ENCODE data around the gene UBE2G1. TPM values are rescaled to one million over a fixed set of nuclear protein-coding genes. Genes with fewer than 3 reads are reported as not detected.
A peak's percentile ranks its signal among the peaks of the same experiment; 100 is the strongest.

UBE2G1 gene
- total RNA-seq, 1 experiment from 2014 or later = 80.6 TPM

GRCh38 chr17:4248504-4249277, 117.8 kb downstream of the UBE2G1 start:
- H3K36me3 ChIP-seq (ENCODE audit: control insufficient read depth in 1 of 2, insufficient read depth in 2 of 2, low read length in 2 of 2) = no peaks in the 10 kb centered on the region
- intact Hi-C loops (cut with micrococcal nuclease) = loop anchor here (1.0 kb wide), 1 partner anchor 33 kb away; no protein-coding TSS in a partner anchor
- ATAC-seq = peak; percentile 8; the same call in 1 of the 2 replicates
- peaks cover 20 to 27% of the 10 kb centered on the region in 2 experiments for H3K4me1 ChIP-seq (ENCODE audit: control insufficient read depth in 1 of 2, insufficient read depth in 2 of 2, low read length in 2 of 2)
- H4K20me1 ChIP-seq (ENCODE audit: insufficient read depth) = peaks cover 13% of the 10 kb centered on the region; the same call in 1 of the 2 replicates
- H2AFZ ChIP-seq (ENCODE audit: low read depth, low read length, poor library complexity, severe bottlenecking) = no peak overlapping the region
- no peaks in the 10 kb centered on the region for H3K27me3 ChIP-seq (ENCODE audit: insufficient read depth, low read length)
- H3K9me3 ChIP-seq (ENCODE audit: control insufficient read depth in 1 of 2, insufficient read depth in 1 of 2, low read depth in 1 of 2, low read length in 2 of 2) = no peaks in the 10 kb centered on the region
- no peaks in the 10 kb centered on the region for H3K9me2 ChIP-seq (ENCODE audit: insufficient read depth)
- H3K27ac ChIP-seq (ENCODE audit: low read depth, low read length) = 0 out of 2 replicates have a peak overlapping the region, but pooled peaks have one; percentile 32
- ChIA-PET RAD21 (ENCODE audit: low non-redundant PET in 1 of 2, low total read pairs in 2 of 2, uncharacterized antibody in 2 of 2, unreplicated experiment in 2 of 2) (no interaction called here), CTCF (interaction anchor here (0.6 to 5.1 kb wide), 9 partner anchors 8 to 38 kb away, joined by 3 to 35 read pairs (median 4); partner anchors contain the start of gene ANKFY1), POLR2A (no interaction called here)
- peaks cover 95% of the 10 kb centered on the region for H3K79me2 ChIP-seq (ENCODE audit: insufficient read depth, low read length)
- H3K9ac ChIP-seq (ENCODE audit: low read length) = peak overlapping the region; percentile 42
- TF ChIP-seq SRF (IDR thresholded peaks at IDR 0.05; ENCODE audit: low read depth) = no peak
- DNase-seq (ENCODE audit: low read depth, low spot score) = no peak
- peak overlapping the region; percentile 71 for H3K4me2 ChIP-seq (ENCODE audit: low read length)
- BruUV-seq (replicated peaks) = no TSS peak
- peak overlapping the region in 1 of 2 experiments; percentile 14; a peak in 1 of 4 replicates for H3K4me3 ChIP-seq (replicated peaks in 1 of 2; ENCODE audit: low read depth in 1 of 2, low read length in 2 of 2)

DNA sequence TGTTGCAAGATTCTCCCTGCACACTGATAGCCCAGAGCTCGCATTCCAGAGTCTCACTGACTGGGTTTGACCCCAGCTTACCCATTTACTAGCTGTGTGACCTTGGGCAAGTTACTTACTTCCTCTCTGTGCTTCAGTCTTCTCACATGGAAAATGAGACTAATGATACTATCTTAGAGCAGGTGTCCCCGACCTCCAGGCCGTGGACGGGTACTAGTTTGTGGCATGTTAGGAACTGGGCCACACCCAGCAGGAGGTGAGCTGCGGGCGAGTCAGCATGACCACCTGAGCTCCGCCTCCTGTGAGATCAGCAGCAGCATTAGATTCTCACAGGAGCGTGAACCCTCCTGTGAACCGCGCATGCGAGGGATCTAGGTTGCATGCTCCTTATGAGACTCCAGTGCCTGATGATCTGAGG, 118.5 kb downstream of the UBE2G1 start:
- H3K4me3 ChIP-seq (replicated peaks in 1 of 2; ENCODE audit: low read depth in 1 of 2, low read length in 2 of 2) = peak overlapping the region in 1 of 2 experiments; percentile 14; a peak in 1 of 4 replicates
- peaks cover 13% of the 10 kb centered on the region; the same call in 1 of the 2 replicates for H4K20me1 ChIP-seq (ENCODE audit: insufficient read depth)
- ChIA-PET CTCF (interaction anchor here (0.8 to 5.1 kb wide), 3 partner anchors 9 to 32 kb away, joined by 3 to 35 read pairs (median 31); no protein-coding TSS in a partner anchor), RAD21 (ENCODE audit: low non-redundant PET in 1 of 2, low total read pairs in 2 of 2, uncharacterized antibody in 2 of 2, unreplicated experiment in 2 of 2) (no interaction called here), POLR2A (no interaction called here)
- no peaks in the 10 kb centered on the region for H3K36me3 ChIP-seq (ENCODE audit: control insufficient read depth in 1 of 2, insufficient read depth in 2 of 2, low read length in 2 of 2)
- DNase-seq (ENCODE audit: low read depth, low spot score) (peak; percentile 23), ATAC-seq (peak; percentile 90)
- H2AFZ ChIP-seq (ENCODE audit: low read depth, low read length, poor library complexity, severe bottlenecking) = no peak overlapping the region
- no peak for TF ChIP-seq CEBPB (IDR thresholded peaks at IDR 0.05; ENCODE audit: low read depth)
- no peak for TF ChIP-seq RAD21 (IDR thresholded peaks at IDR 0.05; ENCODE audit: low read depth)
- TF ChIP-seq YY1 (IDR thresholded peaks at IDR 0.05; ENCODE audit: extremely low read depth, insufficient replicate concordance, low read depth, low read length) = no peak
- TF ChIP-seq, protein P1, sequence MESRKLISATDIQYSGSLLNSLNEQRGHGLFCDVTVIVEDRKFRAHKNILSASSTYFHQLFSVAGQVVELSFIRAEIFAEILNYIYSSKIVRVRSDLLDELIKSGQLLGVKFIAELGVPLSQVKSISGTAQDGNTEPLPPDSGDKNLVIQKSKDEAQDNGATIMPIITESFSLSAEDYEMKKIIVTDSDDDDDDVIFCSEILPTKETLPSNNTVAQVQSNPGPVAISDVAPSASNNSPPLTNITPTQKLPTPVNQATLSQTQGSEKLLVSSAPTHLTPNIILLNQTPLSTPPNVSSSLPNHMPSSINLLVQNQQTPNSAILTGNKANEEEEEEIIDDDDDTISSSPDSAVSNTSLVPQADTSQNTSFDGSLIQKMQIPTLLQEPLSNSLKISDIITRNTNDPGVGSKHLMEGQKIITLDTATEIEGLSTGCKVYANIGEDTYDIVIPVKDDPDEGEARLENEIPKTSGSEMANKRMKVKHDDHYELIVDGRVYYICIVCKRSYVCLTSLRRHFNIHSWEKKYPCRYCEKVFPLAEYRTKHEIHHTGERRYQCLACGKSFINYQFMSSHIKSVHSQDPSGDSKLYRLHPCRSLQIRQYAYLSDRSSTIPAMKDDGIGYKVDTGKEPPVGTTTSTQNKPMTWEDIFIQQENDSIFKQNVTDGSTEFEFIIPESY (IDR thresholded peaks at IDR 0.05; ENCODE audit: extremely low read depth, insufficient replicate concordance, low read length) = no peak
- no peak; the same call in 1 of the 2 replicates for TF ChIP-seq FOSL1 (IDR thresholded peaks at IDR 0.05; ENCODE audit: low read depth)
- TF ChIP-seq EZH2phosphoT487 (IDR thresholded peaks at IDR 0.05; ENCODE audit: borderline replicate concordance) = no peak
- intact Hi-C loops (cut with micrococcal nuclease) = loop anchor here (1.0 kb wide), 1 partner anchor 33 kb away; no protein-coding TSS in a partner anchor
- no peaks in the 10 kb centered on the region for H3K9me2 ChIP-seq (ENCODE audit: insufficient read depth)
- H3K4me1 ChIP-seq (ENCODE audit: control insufficient read depth in 1 of 2, insufficient read depth in 2 of 2, low read length in 2 of 2) = peaks cover 20 to 27% of the 10 kb centered on the region in 2 experiments
- peak overlapping the region; percentile 42 for H3K9ac ChIP-seq (ENCODE audit: low read length)
- no peaks in the 10 kb centered on the region for H3K27me3 ChIP-seq (ENCODE audit: insufficient read depth, low read length)
- H3K4me2 ChIP-seq (ENCODE audit: low read length) = peak overlapping the region; percentile 71
- no TSS peak for BruUV-seq (replicated peaks)
- H3K79me2 ChIP-seq (ENCODE audit: insufficient read depth, low read length) = peaks cover 88% of the 10 kb centered on the region
- no peaks in the 10 kb centered on the region for H3K9me3 ChIP-seq (ENCODE audit: control insufficient read depth in 1 of 2, insufficient read depth in 1 of 2, low read depth in 1 of 2, low read length in 2 of 2)
- peak overlapping the region; percentile 32 for H3K27ac ChIP-seq (ENCODE audit: low read depth, low read length)

All from HCT116 (cell line).